ENCODE data around the gene SCART1.
"Not testable (repeated sequence)": the region's sequence is repeated elsewhere in the genome, so short reads cannot be mapped to it uniquely, and the experiment has no call there.

Gene SCART1

GRCh38 chr10:133462512-133463305 is 9.0 kb downstream of the SCART1 start:
- DNase-seq (ENCODE audit: low read depth, low spot score), result no peak
- in situ Hi-C loops (cut with HindIII; ENCODE audit: low sequenced_read_pairs), result no loop called here
- H3K4me3 ChIP-seq (ENCODE audit: low read depth, low read length), result no peak overlapping the region
- TF ChIP-seq, protein P1, sequence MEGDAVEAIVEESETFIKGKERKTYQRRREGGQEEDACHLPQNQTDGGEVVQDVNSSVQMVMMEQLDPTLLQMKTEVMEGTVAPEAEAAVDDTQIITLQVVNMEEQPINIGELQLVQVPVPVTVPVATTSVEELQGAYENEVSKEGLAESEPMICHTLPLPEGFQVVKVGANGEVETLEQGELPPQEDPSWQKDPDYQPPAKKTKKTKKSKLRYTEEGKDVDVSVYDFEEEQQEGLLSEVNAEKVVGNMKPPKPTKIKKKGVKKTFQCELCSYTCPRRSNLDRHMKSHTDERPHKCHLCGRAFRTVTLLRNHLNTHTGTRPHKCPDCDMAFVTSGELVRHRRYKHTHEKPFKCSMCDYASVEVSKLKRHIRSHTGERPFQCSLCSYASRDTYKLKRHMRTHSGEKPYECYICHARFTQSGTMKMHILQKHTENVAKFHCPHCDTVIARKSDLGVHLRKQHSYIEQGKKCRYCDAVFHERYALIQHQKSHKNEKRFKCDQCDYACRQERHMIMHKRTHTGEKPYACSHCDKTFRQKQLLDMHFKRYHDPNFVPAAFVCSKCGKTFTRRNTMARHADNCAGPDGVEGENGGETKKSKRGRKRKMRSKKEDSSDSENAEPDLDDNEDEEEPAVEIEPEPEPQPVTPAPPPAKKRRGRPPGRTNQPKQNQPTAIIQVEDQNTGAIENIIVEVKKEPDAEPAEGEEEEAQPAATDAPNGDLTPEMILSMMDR (IDR thresholded peaks at IDR 0.05; ENCODE audit: low read depth, low read length), result no peak

GRCh38 chr10:133464582-133465031 is 10.9 kb downstream of the SCART1 start:
- no peak overlapping the region for H3K4me3 ChIP-seq (ENCODE audit: low read depth, low read length)
- TF ChIP-seq, protein P1 (IDR thresholded peaks at IDR 0.05; ENCODE audit: low read depth, low read length), result no peak
- DNase-seq (ENCODE audit: low read depth, low spot score), result no peak
- in situ Hi-C loops (cut with HindIII; ENCODE audit: low sequenced_read_pairs), result no loop called here

DNA sequence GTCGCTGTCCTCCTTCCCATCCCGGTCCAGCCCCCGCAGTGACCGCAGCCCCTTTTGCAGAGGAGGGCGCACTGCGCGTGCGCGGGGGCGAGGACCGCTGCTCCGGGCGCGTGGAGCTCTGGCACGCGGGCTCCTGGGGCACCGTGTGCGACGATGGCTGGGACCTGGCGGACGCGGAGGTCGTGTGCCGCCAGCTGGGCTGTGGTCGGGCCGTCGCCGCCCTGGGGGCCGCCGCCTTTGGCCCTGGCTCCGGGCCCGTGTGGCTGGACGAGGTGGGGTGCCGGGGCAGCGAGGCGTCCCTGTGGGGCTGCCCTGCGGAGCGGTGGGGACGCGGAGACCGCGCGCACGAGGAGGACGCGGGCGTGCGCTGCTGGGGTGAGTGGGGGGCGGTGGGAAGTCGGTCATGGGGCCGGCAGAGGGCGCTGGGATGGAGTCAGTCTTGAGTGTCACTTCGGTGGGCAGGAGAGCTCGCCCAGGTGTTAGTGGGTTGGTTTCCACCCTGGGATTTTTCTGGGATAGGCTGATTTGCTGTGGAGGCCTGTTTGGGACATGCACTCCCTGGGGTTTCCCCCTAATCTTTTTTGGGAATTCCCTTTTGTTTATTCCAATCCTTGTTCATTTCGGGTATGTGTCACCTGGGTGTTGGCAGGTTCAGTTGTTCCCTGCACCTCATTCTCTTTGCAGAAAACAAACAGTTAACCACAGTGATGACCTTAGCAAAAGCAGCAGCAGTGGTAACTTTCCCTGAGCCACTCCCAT is 11.6 kb downstream of the SCART1 start:
- in situ Hi-C loops (cut with HindIII; ENCODE audit: low sequenced_read_pairs), result no loop called here
- no peak for DNase-seq (ENCODE audit: low read depth, low spot score)
- H3K4me3 ChIP-seq (ENCODE audit: low read depth, low read length), result no peak overlapping the region
- TF ChIP-seq, protein P1 (IDR thresholded peaks at IDR 0.05; ENCODE audit: low read depth, low read length), result no peak

GRCh38 chr10:133465950-133466474 is 12.3 kb downstream of the SCART1 start:
- no peak for DNase-seq (ENCODE audit: low read depth, low spot score)
- in situ Hi-C loops (cut with HindIII; ENCODE audit: low sequenced_read_pairs), result no loop called here
- TF ChIP-seq, protein P1 (IDR thresholded peaks at IDR 0.05; ENCODE audit: low read depth, low read length), result no peak
- H3K4me3 ChIP-seq (ENCODE audit: low read depth, low read length), result no peak overlapping the region

- in situ Hi-C loops (cut with HindIII; ENCODE audit: low sequenced_read_pairs), result no loop called here
- TF ChIP-seq, protein P1 (IDR thresholded peaks at IDR 0.05; ENCODE audit: low read depth, low read length), result no peak
- no peak overlapping the region for H3K4me3 ChIP-seq (ENCODE audit: low read depth, low read length)
- DNase-seq (ENCODE audit: low read depth, low spot score), result no peak
Observed at GRCh38 chr10:133466683-133467275, 13.0 kb downstream of the SCART1 start.

DNA sequence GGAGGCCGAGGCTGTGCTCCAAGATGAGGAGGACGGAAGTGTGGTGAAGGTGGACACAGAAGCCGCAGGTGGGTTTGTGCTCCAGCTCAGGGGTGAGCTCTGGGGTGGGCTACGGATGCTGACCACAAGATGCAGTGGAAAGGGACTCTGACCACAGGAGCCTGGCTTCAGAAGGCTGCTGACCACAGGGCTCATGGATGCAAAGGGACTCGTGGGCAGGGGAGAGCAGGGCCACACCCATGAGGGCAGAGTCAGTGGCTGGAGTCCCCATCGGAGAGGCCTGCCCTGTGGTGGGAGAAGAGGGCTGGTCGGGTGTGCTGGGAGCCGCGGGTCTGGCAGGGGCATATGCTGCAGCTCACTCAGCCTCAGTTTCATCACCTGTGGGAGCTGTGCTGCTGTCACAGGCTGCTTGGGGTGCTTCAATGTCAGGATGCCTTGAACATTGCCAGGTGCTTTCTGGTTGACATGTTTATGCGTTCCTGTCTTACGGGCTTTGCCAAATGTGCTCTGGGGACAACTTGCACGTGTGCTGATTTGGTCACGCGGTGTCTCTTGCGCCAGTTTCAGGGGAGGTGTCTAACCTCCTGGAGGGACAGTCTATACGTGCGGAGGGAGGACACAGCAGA is 13.7 kb downstream of the SCART1 start:
- TF ChIP-seq, protein P1 (IDR thresholded peaks at IDR 0.05; ENCODE audit: low read depth, low read length), result no peak
- no peak overlapping the region for H3K4me3 ChIP-seq (ENCODE audit: low read depth, low read length)
- in situ Hi-C loops (cut with HindIII; ENCODE audit: low sequenced_read_pairs), result no loop called here
- no peak for DNase-seq (ENCODE audit: low read depth, low spot score)

DNA sequence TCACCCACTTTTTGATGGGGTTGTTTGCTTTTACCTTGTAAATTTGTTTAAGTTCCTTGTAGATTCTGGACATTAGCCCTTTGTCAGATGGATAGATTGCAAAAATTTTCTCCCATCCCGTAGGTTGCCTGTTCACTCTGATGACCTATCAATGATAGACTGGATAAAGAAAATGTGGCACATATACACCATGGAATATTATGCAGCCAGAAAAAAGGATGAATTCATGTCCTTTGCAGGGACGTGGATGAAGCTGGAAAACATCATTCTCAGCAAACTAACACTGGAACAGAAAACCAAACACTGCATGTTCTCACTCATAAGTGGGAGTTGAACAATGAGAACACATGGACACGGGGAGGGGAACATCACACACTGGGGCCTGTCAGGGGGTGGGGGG is 15.5 kb downstream of the SCART1 start:
- DNase-seq (ENCODE audit: low read depth, low spot score); in situ Hi-C loops (cut with HindIII; ENCODE audit: low sequenced_read_pairs); H3K4me3 ChIP-seq (ENCODE audit: low read depth, low read length): not testable (repeated sequence)
